ENCODE measurements around the gene MCM5. TPM values are rescaled to one million over a fixed set of nuclear protein-coding genes. Genes with fewer than 3 reads are reported as not detected.

MCM5 gene
- total RNA-seq, 8 experiments from 2014 or later = 2.0 to 76.6 (median 7.4) TPM

GRCh38 chr22:35397095-35397904, 2.6 kb upstream of the MCM5 start:
- peak in 1 of 8 experiments; percentile 31 for ATAC-seq (replicated peaks in 6 of 8)
- WGBS, 10 experiments = 37 to 88% (median 60%) methylated on average over 2 to 10 of the region's 13 CpGs; no CpG with 5 or more reads in 1 of the 10 experiments
- Histone ChIP-seq H3K4me3 (no peak overlapping the region), H3K4me1 (replicated peaks in 1 of 2) (peaks cover 3 to 15% of the 10 kb centered on the region in 2 donors), H3K27ac (no peak overlapping the region)
- in situ Hi-C loops (cut with MboI; ENCODE audit: low pct_unique_long_range_greater_than_20kb in 2 of 9, low sequenced_read_pairs in 9 of 9, unreplicated experiment in 9 of 9) = no loop called here

- in situ Hi-C loops (cut with MboI; ENCODE audit: low pct_unique_long_range_greater_than_20kb in 2 of 9, low sequenced_read_pairs in 9 of 9, unreplicated experiment in 9 of 9) = no loop called here
- ATAC-seq (replicated peaks in 6 of 8) = no peak
- Histone ChIP-seq H3K4me3 (no peak overlapping the region), H3K27ac (no peak overlapping the region), H3K4me1 (replicated peaks in 1 of 2) (peaks cover 3 to 15% of the 10 kb centered on the region in 2 donors)
- 100% methylated on average over 1 to 2 of the region's 4 CpGs; no CpG with 5 or more reads in 5 of the 10 experiments for WGBS, 10 experiments
Measured at GRCh38 chr22:35398591-35398973, 1.4 kb upstream of the MCM5 start.

GRCh38 chr22:35399114-35399677, 744 bp upstream of the MCM5 start:
- H3K4me1 ChIP-seq (replicated peaks in 1 of 2) = peaks cover 3 to 15% of the 10 kb centered on the region in 2 donors
- 52 to 97% (median 77%) methylated on average over 2 to 15 of the region's 24 CpGs for WGBS, 10 experiments
- in situ Hi-C loops (cut with MboI; ENCODE audit: low pct_unique_long_range_greater_than_20kb in 2 of 9, low sequenced_read_pairs in 9 of 9, unreplicated experiment in 9 of 9) = no loop called here
- H3K4me3 ChIP-seq = peak overlapping the region; percentile 59 to 77 (median 71)
- peak overlapping the region in 1 of 2 donors; percentile 71 for H3K27ac ChIP-seq
- ATAC-seq (replicated peaks in 6 of 8) = no peak

GRCh38 chr22:35400501-35400790, 506 bp downstream of the MCM5 start:
- Histone ChIP-seq H3K4me1 (replicated peaks in 1 of 2) (peaks cover 3 to 15% of the 10 kb centered on the region in 2 donors), H3K27ac (no peak overlapping the region), H3K4me3 (peak overlapping the region; percentile 59 to 77 (median 71))
- in situ Hi-C loops (cut with MboI; ENCODE audit: low pct_unique_long_range_greater_than_20kb in 2 of 9, low sequenced_read_pairs in 9 of 9, unreplicated experiment in 9 of 9) = no loop called here
- WGBS, 10 experiments = 0 to 9% (median 0%) methylated on average over 3 to 9 of the region's 20 CpGs; no CpG with 5 or more reads in 7 of the 10 experiments
- peak in 1 of 8 experiments; percentile 32 for ATAC-seq (replicated peaks in 6 of 8)

- in situ Hi-C loops (cut with MboI; ENCODE audit: low pct_unique_long_range_greater_than_20kb in 2 of 9, low sequenced_read_pairs in 9 of 9, unreplicated experiment in 9 of 9) = no loop called here
- WGBS, 10 experiments = 70 to 100% (median 85%) methylated on average over 1 to 4 of the region's 6 CpGs; no CpG with 5 or more reads in 6 of the 10 experiments
- H3K4me3 ChIP-seq = no peak overlapping the region
- ATAC-seq (replicated peaks in 6 of 8) = no peak
- H3K4me1 ChIP-seq (replicated peaks in 1 of 2) = peaks cover 3 to 10% of the 10 kb centered on the region in 2 donors
- no peak overlapping the region for H3K27ac ChIP-seq
Measured at GRCh38 chr22:35401863-35402262, 1.9 kb downstream of the MCM5 start.

GRCh38 chr22:35403356-35403755, 3.4 kb downstream of the MCM5 start:
- in situ Hi-C loops (cut with MboI; ENCODE audit: low pct_unique_long_range_greater_than_20kb in 2 of 9, low sequenced_read_pairs in 9 of 9, unreplicated experiment in 9 of 9) = no loop called here
- Histone ChIP-seq H3K4me1 (replicated peaks in 1 of 2) (peaks cover 3 to 5% of the 10 kb centered on the region in 2 donors), H3K4me3 (no peak overlapping the region), H3K27ac (no peak overlapping the region)
- no peak for ATAC-seq (replicated peaks in 6 of 8)
- WGBS, 10 experiments = 43 to 100% (median 72%) methylated on average over 1 to 7 of the region's 7 CpGs; no CpG with 5 or more reads in 2 of the 10 experiments

- WGBS, 10 experiments = 50 to 100% (median 86%) methylated on average over 1 to 5 of the region's 5 CpGs; no CpG with 5 or more reads in 1 of the 10 experiments
- Histone ChIP-seq H3K27ac (no peak overlapping the region), H3K4me3 (no peak overlapping the region), H3K4me1 (replicated peaks in 1 of 2) (peaks cover 1 to 5% of the 10 kb centered on the region in 2 donors)
- ATAC-seq (replicated peaks in 6 of 8) = no peak
- in situ Hi-C loops (cut with MboI; ENCODE audit: low pct_unique_long_range_greater_than_20kb in 2 of 9, low sequenced_read_pairs in 9 of 9, unreplicated experiment in 9 of 9) = no loop called here
Measured at GRCh38 chr22:35404176-35404575, 4.2 kb downstream of the MCM5 start.

- H3K4me3 ChIP-seq = no peak overlapping the region
- no peak for ATAC-seq (replicated peaks in 6 of 8)
- WGBS, 10 experiments = 80 to 100% (median 95%) methylated on average over 1 to 9 of the region's 13 CpGs; no CpG with 5 or more reads in 5 of the 10 experiments
- H3K4me1 ChIP-seq (replicated peaks in 1 of 2) = no peaks in the 10 kb centered on the region
- no peak overlapping the region for H3K27ac ChIP-seq
- in situ Hi-C loops (cut with MboI; ENCODE audit: low pct_unique_long_range_greater_than_20kb in 2 of 9, low sequenced_read_pairs in 9 of 9, unreplicated experiment in 9 of 9) = no loop called here
Measured at GRCh38 chr22:35406443-35406842, 6.5 kb downstream of the MCM5 start.

GRCh38 chr22:35407362-35407761, 7.4 kb downstream of the MCM5 start:
- 50 to 100% (median 77%) methylated on average over 1 to 5 of the region's 7 CpGs; no CpG with 5 or more reads in 1 of the 10 experiments for WGBS, 10 experiments
- ATAC-seq (replicated peaks in 6 of 8) = no peak
- in situ Hi-C loops (cut with MboI; ENCODE audit: low pct_unique_long_range_greater_than_20kb in 2 of 9, low sequenced_read_pairs in 9 of 9, unreplicated experiment in 9 of 9) = no loop called here
- Histone ChIP-seq H3K27ac (no peak overlapping the region), H3K4me1 (replicated peaks in 1 of 2) (no peaks in the 10 kb centered on the region), H3K4me3 (no peak overlapping the region)

- in situ Hi-C loops (cut with MboI; ENCODE audit: low pct_unique_long_range_greater_than_20kb in 2 of 9, low sequenced_read_pairs in 9 of 9, unreplicated experiment in 9 of 9) = no loop called here
- Histone ChIP-seq H3K4me3 (no peak overlapping the region), H3K4me1 (replicated peaks in 1 of 2) (no peaks in the 10 kb centered on the region), H3K27ac (no peak overlapping the region)
- WGBS, 10 experiments = 79 to 100% (median 93%) methylated on average over 1 to 9 of the region's 16 CpGs; no CpG with 5 or more reads in 1 of the 10 experiments
- no peak for ATAC-seq (replicated peaks in 6 of 8)
Measured at GRCh38 chr22:35409783-35410662, 10.1 kb downstream of the MCM5 start.

- in situ Hi-C loops (cut with MboI; ENCODE audit: low pct_unique_long_range_greater_than_20kb in 2 of 9, low sequenced_read_pairs in 9 of 9, unreplicated experiment in 9 of 9) = no loop called here
- ATAC-seq (replicated peaks in 6 of 8) = no peak
- H3K4me3 ChIP-seq = no peak overlapping the region
- no peak overlapping the region for H3K27ac ChIP-seq
- no peaks in the 10 kb centered on the region for H3K4me1 ChIP-seq (replicated peaks in 1 of 2)
- WGBS, 10 experiments = 90 to 100% (median 100%) methylated on average over 2 to 5 of the region's 6 CpGs; no CpG with 5 or more reads in 5 of the 10 experiments
Measured at GRCh38 chr22:35410663-35411034, 10.7 kb downstream of the MCM5 start.

- Histone ChIP-seq H3K4me3 (no peak overlapping the region), H3K27ac (no peak overlapping the region), H3K4me1 (replicated peaks in 1 of 2) (no peaks in the 10 kb centered on the region)
- 83 to 100% (median 89%) methylated on average over 2 to 6 of the region's 7 CpGs; no CpG with 5 or more reads in 4 of the 10 experiments for WGBS, 10 experiments
- ATAC-seq (replicated peaks in 6 of 8) = no peak
- in situ Hi-C loops (cut with MboI; ENCODE audit: low pct_unique_long_range_greater_than_20kb in 2 of 9, low sequenced_read_pairs in 9 of 9, unreplicated experiment in 9 of 9) = no loop called here
Measured at GRCh38 chr22:35411102-35411501, 11.2 kb downstream of the MCM5 start.

- in situ Hi-C loops (cut with MboI; ENCODE audit: low pct_unique_long_range_greater_than_20kb in 2 of 9, low sequenced_read_pairs in 9 of 9, unreplicated experiment in 9 of 9) = no loop called here
- 100% methylated on average over 2 of the region's 4 CpGs; no CpG with 5 or more reads in 8 of the 10 experiments for WGBS, 10 experiments
- Histone ChIP-seq H3K27ac (no peak overlapping the region), H3K4me3 (no peak overlapping the region), H3K4me1 (replicated peaks in 1 of 2) (no peaks in the 10 kb centered on the region)
- no peak for ATAC-seq (replicated peaks in 6 of 8)
Measured at GRCh38 chr22:35413624-35414023, 13.7 kb downstream of the MCM5 start.
